K562 (cell line): ENCODE data around the gene PPTC7. TPM values are rescaled to one million over a fixed set of nuclear protein-coding genes. Genes with fewer than 3 reads are reported as not detected.

ENCODE experiments used
- ARID1B ChIP-seq: fragments of 450-650 bp; IDR thresholded peaks from 2 replicates; pipeline ENCODE4 v1.6.1; 2016; ENCODE audit warnings: antibody characterized with exemption, mild to moderate bottlenecking, inconsistent platforms
- EP400 ChIP-seq: fragments of 450-650 bp; IDR thresholded peaks from 2 replicates; pipeline ENCODE4 v1.6.1; 2017; ENCODE audit warnings: antibody characterized with exemption, mild to moderate bottlenecking, moderate library complexity
- ESRRA ChIP-seq: fragments of 450-650 bp; IDR thresholded peaks from 2 replicates; pipeline ENCODE4 v1.6.1; 2014; ENCODE audit warnings: low read depth, mild to moderate bottlenecking, moderate library complexity, borderline replicate concordance
- HMG20B ChIP-seq: fragments of 250-450 bp; sonication (Bioruptor Pico); IDR thresholded peaks from 2 replicates; pipeline ENCODE4 v1.5.0; 2021; ENCODE audit warnings: mild to moderate bottlenecking
- MAZ ChIP-seq, 2 experiments: fragments of 450-650 bp in 1 of 2; sonication (generic) in 1 of 2; formaldehyde crosslinking; IDR thresholded peaks in 1 of 2; conservative IDR thresholded peaks in 1 of 2; 2 replicates each; pipeline versions ENCODE4 v1.4.0 to v1.5.0; 2020; ENCODE audit warnings: mild to moderate bottlenecking in 1 of 2, missing genetic modification reagents in 1 of 2
- PKNOX1 ChIP-seq: fragments of 450-650 bp; IDR thresholded peaks from 2 replicates; pipeline ENCODE4 v1.6.1; 2016
- PTRF ChIP-seq: fragments of 450-650 bp; IDR thresholded peaks from 2 replicates; pipeline ENCODE4 v1.6.1; 2016; ENCODE audit warnings: mild to moderate bottlenecking, missing genetic modification characterization, missing compliant biosample characterization
- SETDB1 ChIP-seq: IDR thresholded peaks from one replicate; pipeline ENCODE4 v1.6.1; 2012; ENCODE audit warnings: low read length, control low read depth, inconsistent platforms
- SMARCE1 ChIP-seq: fragments of 450-650 bp; IDR thresholded peaks from 2 replicates; pipeline ENCODE4 v1.7.1; 2016; ENCODE audit warnings: mild to moderate bottlenecking
- THAP12 ChIP-seq: fragments of 250-450 bp; sonication (Bioruptor Pico); IDR thresholded peaks from 2 replicates; pipeline ENCODE4 v1.9.0; 2021; ENCODE audit warnings: mild to moderate bottlenecking, inconsistent platforms
- YY1 ChIP-seq, 3 experiments: IDR thresholded peaks; 2 replicates each; pipeline ENCODE4 v1.6.1; 2011; ENCODE audit warnings: low read length in 2 of 3, mild to moderate bottlenecking in 2 of 3, moderate library complexity in 2 of 3, borderline replicate concordance in 1 of 3, control low read depth in 1 of 3, low read depth in 1 of 3; ENCODE audit not compliant: insufficient read depth in 3 of 3, insufficient replicate concordance in 2 of 3, control insufficient read depth in 1 of 3, insufficient read length in 1 of 3; ENCODE audit errors: extremely low read depth in 1 of 3
- ZBTB5 ChIP-seq: fragments of 450-650 bp; IDR thresholded peaks from 2 replicates; pipeline ENCODE4 v1.6.1; 2017; ENCODE audit warnings: antibody characterized with exemption
- ZNF175 ChIP-seq: fragments of 200-800 bp; sonication (Bioruptor generic); IDR thresholded peaks from 2 replicates; pipeline ENCODE4 v1.6.1; 2016; ENCODE audit warnings: low read depth, mild to moderate bottlenecking, missing genetic modification characterization, missing compliant biosample characterization
- polyA plus RNA-seq, 8 experiments: library from polyadenylated mRNA; depleted of rRNA in 4 of 8; stranded (reverse) in 5 of 8; unstranded in 3 of 8; fragments of >200 nt; fragmentation: Nextera tagmentation in 2 of 8; fragmentation: Illumina TruSeq in 1 of 8; extraction: Ambion mirVana in 2 of 8; extraction: Trizol in 1 of 8; gene quantifications; 2 replicates each; pipeline versions ENCODE4 v1.2.1 to v1.2.3, GENCODE V29; 2011 to 2014; ENCODE audit warnings: inconsistent platforms in 1 of 8, missing spikeins in 1 of 8
- total RNA-seq, 7 experiments: library from RNA; depleted of rRNA in 6 of 7; stranded (reverse); fragments of >200 nt in 6 of 7; fragmentation: Illumina TruSeq in 2 of 7; extraction: Trizol in 2 of 7; gene quantifications; 2 replicates each; pipeline versions ENCODE4 v1.2.1 to v1.2.3, GENCODE V29; 2011 to 2021; ENCODE audit warnings: low replicate concordance in 1 of 7
- TF ChIP-seq, protein P1 (sequence below), 2 experiments: IDR thresholded peaks in 1 of 2; conservative IDR thresholded peaks in 1 of 2; 2 replicates each; pipeline ENCODE4 v1.6.1; 2016; ENCODE audit warnings: low read depth in 2 of 2, mild to moderate bottlenecking in 1 of 2, missing compliant biosample characterization in 1 of 2, missing genetic modification characterization in 1 of 2, moderate library complexity in 1 of 2

The PPTC7 gene
- total and polyA plus RNA-seq, 9 of the 15 experiments (the other 6 are each of a cell fraction or from before 2014, with no cell fraction given) = 2.6 to 23.1 (median 11.9) TPM

GRCh38 chr12:110613771-110614684 lies 30.9 kb upstream of the PPTC7 start, which contains the start of gene TCTN1 (continued):
- TF ChIP-seq, protein P1, sequence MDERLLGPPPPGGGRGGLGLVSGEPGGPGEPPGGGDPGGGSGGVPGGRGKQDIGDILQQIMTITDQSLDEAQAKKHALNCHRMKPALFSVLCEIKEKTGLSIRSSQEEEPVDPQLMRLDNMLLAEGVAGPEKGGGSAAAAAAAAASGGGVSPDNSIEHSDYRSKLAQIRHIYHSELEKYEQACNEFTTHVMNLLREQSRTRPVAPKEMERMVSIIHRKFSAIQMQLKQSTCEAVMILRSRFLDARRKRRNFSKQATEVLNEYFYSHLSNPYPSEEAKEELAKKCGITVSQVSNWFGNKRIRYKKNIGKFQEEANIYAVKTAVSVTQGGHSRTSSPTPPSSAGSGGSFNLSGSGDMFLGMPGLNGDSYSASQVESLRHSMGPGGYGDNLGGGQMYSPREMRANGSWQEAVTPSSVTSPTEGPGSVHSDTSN (CRISPR knock-in tag; IDR thresholded peaks at IDR 0.05; ENCODE audit: low read depth) = peak; percentile 30; the same call in 1 of the 2 replicates
- TF ChIP-seq, protein P1 (tag; conservative IDR thresholded peaks at IDR 0.05; ENCODE audit: low read depth) = no peak
- TF ChIP-seq SETDB1 = peak; percentile 74
- peak; percentile 62; the same call in 1 of the 2 replicates for TF ChIP-seq EP400
- no peak for TF ChIP-seq HMG20B (CRISPR knock-in tag)
- TF ChIP-seq ZNF175 (CRISPR knock-in tag) = peak; percentile 70; the same call in 1 of the 2 replicates
- peak; percentile 47 to 71; a peak in 3 of 4 replicates for TF ChIP-seq MAZ (CRISPR knock-in tag; conservative IDR thresholded peaks at IDR 0.05 in 1 of 2, IDR thresholded peaks at IDR 0.05 in 1 of 2)
- peak; percentile 16; the same call in 1 of the 2 replicates for TF ChIP-seq ESRRA
- TF ChIP-seq PKNOX1 = peak; percentile 92
- TF ChIP-seq THAP12 = peak; percentile 60; the same call in 1 of the 2 replicates
- TF ChIP-seq PTRF = no peak
- peak; percentile 76 for TF ChIP-seq ZBTB5
- TF ChIP-seq YY1 (IDR thresholded peaks at IDR 0.05; ENCODE audit: borderline replicate concordance in 1 of 3, control insufficient read depth in 1 of 3, extremely low read depth in 1 of 3, insufficient read depth in 3 of 3, insufficient read length in 1 of 3, insufficient replicate concordance in 2 of 3, low read depth in 1 of 3, low read length in 2 of 3) = peak in 2 of 3 experiments; percentile 60 to 78
- no peak for TF ChIP-seq ARID1B
- 0 out of 2 replicates have a peak, but pooled peaks have one; percentile 15 for TF ChIP-seq SMARCE1
